Measurements from ENCODE around the gene KCNK3.

GRCh38 chr2:26767129-26767528 lies 74.6 kb downstream of the KCNK3 start:
- TF ChIP-seq POLR2A (IDR thresholded peaks at IDR 0.05): no peak
- no peak for TF ChIP-seq CTCF (IDR thresholded peaks at IDR 0.05)
